ENCODE data around the gene TNC. TPM values are rescaled to one million over a fixed set of nuclear protein-coding genes. Genes with fewer than 3 reads are reported as not detected.

The TNC gene
- total and polyA plus RNA-seq, 2 donors (not counting 3 experiments of a cell fraction or from before 2014, with no cell fraction given) = 0.29 TPM; not detected in 1

- ChIA-PET CTCF (interaction anchor here (0.9 kb wide), 1 partner anchor 91 kb away, joined by 4 read pairs; no protein-coding TSS in a partner anchor), POLR2A (no interaction called here)
- no peak overlapping the region for H3K4me2 ChIP-seq (ENCODE audit: insufficient read depth, low read length)
- no peak overlapping the region for H3K4me3 ChIP-seq (replicated peaks in 1 of 3; ENCODE audit: insufficient read depth in 1 of 3, low read depth in 1 of 3, low read length in 3 of 3)
- no peaks in the 10 kb centered on the region for H3K4me1 ChIP-seq (ENCODE audit: control insufficient read depth, extremely low read depth, insufficient read depth, low read length)
- no peaks in the 10 kb centered on the region for H3K9me3 ChIP-seq (replicated peaks; ENCODE audit: control insufficient read depth, insufficient read depth, low read length)
- H3K27ac ChIP-seq (ENCODE audit: insufficient read depth, low read depth, low read length) = no peak overlapping the region
- H3K36me3 ChIP-seq (ENCODE audit: control insufficient read depth in 2 of 2, extremely low read depth in 1 of 2, insufficient read depth in 2 of 2, low read length in 2 of 2) = no peaks in the 10 kb centered on the region
- no peaks in the 10 kb centered on the region for H4K20me1 ChIP-seq (replicated peaks; ENCODE audit: control insufficient read depth, extremely low read depth, insufficient read depth, low read length)
- no peaks in the 10 kb centered on the region for H3K27me3 ChIP-seq (ENCODE audit: control insufficient read depth in 2 of 2, insufficient read depth in 2 of 2, low read length in 2 of 2)
- TF ChIP-seq CTCF (IDR thresholded peaks at IDR 0.05; ENCODE audit: extremely low read depth in 1 of 2, insufficient read depth in 1 of 2, low read depth in 1 of 2, low read length in 2 of 2) (no peak), MYC (IDR thresholded peaks at IDR 0.05; ENCODE audit: low read depth, low read length) (no peak), MAX (IDR thresholded peaks at IDR 0.05; ENCODE audit: insufficient read depth, insufficient read length) (no peak), FOS (IDR thresholded peaks at IDR 0.05; ENCODE audit: borderline replicate concordance, insufficient read depth, low read length) (no peak), POLR2A (IDR thresholded peaks at IDR 0.05; ENCODE audit: low read depth, low read length) (no peak), POLR2AphosphoS5 (IDR thresholded peaks at IDR 0.05; ENCODE audit: insufficient read depth, low read depth, low read length) (no peak), EZH2 (IDR thresholded peaks at IDR 0.05; ENCODE audit: borderline replicate concordance, low read depth, low read length, severe bottlenecking) (no peak)
- no peak for DNase-seq (ENCODE audit: low read depth, low spot score)
- intact Hi-C loops (cut with micrococcal nuclease) (no loop called here), dilution Hi-C loops (cut with MboI; ENCODE audit: extremely low pct_ligation_motif_present, low sequenced_read_pairs) (no loop called here)
- BruUV-seq (replicated peaks) = no TSS peak
- FAIRE-seq = no peak
- H3K9ac ChIP-seq (replicated peaks; ENCODE audit: extremely low read depth, insufficient read depth, low read length) = no peak overlapping the region
- no peak overlapping the region for H2AFZ ChIP-seq (ENCODE audit: low read depth, low read length)
- no peaks in the 10 kb centered on the region for H3K9me1 ChIP-seq (replicated peaks; ENCODE audit: control insufficient read depth, extremely low read depth, insufficient read depth, low read length)
- H3K79me2 ChIP-seq (ENCODE audit: control insufficient read depth, insufficient read depth, low read length) = no peaks in the 10 kb centered on the region
Observed at GRCh38 chr9:115104908-115105307, 13.0 kb downstream of the TNC start.

Measured in endothelial cell of umbilical vein (primary cell).